GM18517 (cell line): Measurements from ENCODE around the gene ATP6V1F.
A peak's percentile ranks its signal among the peaks of the same experiment; 100 is the strongest.

ENCODE experiments used
- ATAC-seq: cut with Tn5 transposase; IDR thresholded peaks from one replicate; pipeline ENCODE4 v1.9.1; 2021; ENCODE audit warnings: mild to moderate bottlenecking, moderate library complexity; ENCODE audit not compliant: unreplicated experiment

Gene ATP6V1F

GRCh38 chr7:128847721-128848211 is 14.9 kb upstream of the ATP6V1F start:
- ATAC-seq, result no peak

- ATAC-seq, result no peak
Measured at GRCh38 chr7:128848289-128849155, 14.1 kb upstream of the ATP6V1F start.

GRCh38 chr7:128849156-128849515 is 13.5 kb upstream of the ATP6V1F start:
- no peak for ATAC-seq

- no peak for ATAC-seq
Measured at GRCh38 chr7:128849804-128850490, 12.7 kb upstream of the ATP6V1F start.

GRCh38 chr7:128852537-128853254 is 10.0 kb upstream of the ATP6V1F start:
- ATAC-seq, result no peak

- no peak for ATAC-seq
Measured at GRCh38 chr7:128853799-128854198, 8.9 kb upstream of the ATP6V1F start.

- no peak for ATAC-seq
Measured at GRCh38 chr7:128854396-128854795, 8.3 kb upstream of the ATP6V1F start.

- no peak for ATAC-seq
Measured at GRCh38 chr7:128855559-128855958, 7.1 kb upstream of the ATP6V1F start.

GRCh38 chr7:128856001-128856718 is 6.5 kb upstream of the ATP6V1F start:
- ATAC-seq, result no peak

- ATAC-seq, result no peak
Measured at GRCh38 chr7:128858380-128859231, 4.0 kb upstream of the ATP6V1F start.

GRCh38 chr7:128859232-128860157 is 3.2 kb upstream of the ATP6V1F start:
- ATAC-seq, result no peak

- no peak for ATAC-seq
Measured at GRCh38 chr7:128860158-128861073, 2.2 kb upstream of the ATP6V1F start.

- no peak for ATAC-seq
Measured at GRCh38 chr7:128861957-128862570, 592 bp upstream of the ATP6V1F start.

- ATAC-seq, result peak; percentile 38
Measured at GRCh38 chr7:128863433-128863989, 855 bp downstream of the ATP6V1F start.

GRCh38 chr7:128865303-128865702 is 2.6 kb downstream of the ATP6V1F start:
- no peak for ATAC-seq

GRCh38 chr7:128865996-128866877 is 3.6 kb downstream of the ATP6V1F start:
- ATAC-seq, result no peak
